Breast epithelium (tissue), 4 donors: ENCODE measurements around the gene VENTX. TPM values are rescaled to one million over a fixed set of nuclear protein-coding genes. Genes with fewer than 3 reads are reported as not detected.

ENCODE experiments used
- DNase-seq, 2 donors: peaks; one replicate each; pipeline ENCODE4 v3.0.0-alpha.2; 2019; ENCODE audit warnings: low spot score in 2 of 2
- H3K27ac ChIP-seq, 2 donors: fragments of 200-600 bp; sonication (generic) in 1 of 2; one replicate each; pipeline ENCODE4 v1.5.1; 2016 to 2019; ENCODE audit warnings: mild to moderate bottlenecking in 1 of 2
- H3K27me3 ChIP-seq, 2 donors: fragments of 200-600 bp; sonication (generic) in 1 of 2; one replicate each; pipeline versions ENCODE4 v1.5.1 to v1.6.0; 2017 to 2019; ENCODE audit warnings: control low read depth in 1 of 2, mild to moderate bottlenecking in 1 of 2
- H3K36me3 ChIP-seq: fragments of 200-600 bp; one replicate; pipeline ENCODE4 v1.5.1; 2019
- H3K4me1 ChIP-seq, 2 donors: fragments of 200-600 bp; sonication (generic); one replicate each; pipeline ENCODE4 v1.5.1; 2016 to 2019; ENCODE audit warnings: control low read depth in 1 of 2
- H3K4me3 ChIP-seq, 3 donors: fragments of 200-600 bp; sonication (generic); 1 replicate in 2 of 3; 2 replicates in 1 of 3; pipeline ENCODE4 v1.5.1; 2016 to 2019; ENCODE audit warnings: mild to moderate bottlenecking in 3 of 3, moderate library complexity in 2 of 3
- H3K9me3 ChIP-seq, 2 donors: fragments of 200-600 bp; sonication (generic) in 1 of 2; one replicate each; pipeline ENCODE4 v1.5.1; 2016 to 2019; ENCODE audit warnings: control low read depth in 1 of 2
- CTCF ChIP-seq, 3 donors: fragments of 450-650 bp; IDR thresholded peaks; one replicate each; pipeline ENCODE4 v1.5.1; 2016 to 2017; ENCODE audit warnings: antibody characterized with exemption in 3 of 3, mild to moderate bottlenecking in 3 of 3, moderate library complexity in 3 of 3
- POLR2A ChIP-seq: fragments of 450-650 bp; IDR thresholded peaks from one replicate; pipeline ENCODE4 v1.6.1; 2016; ENCODE audit warnings: antibody characterized with exemption, mild to moderate bottlenecking, moderate library complexity
- POLR2AphosphoS5 ChIP-seq, 3 donors: sonication (generic); formaldehyde crosslinking; IDR thresholded peaks; one replicate each; pipeline ENCODE4 v1.6.1; 2017; ENCODE audit warnings: antibody characterized with exemption in 3 of 3
- intact Hi-C: fragments of 100-400 bp; cut with DNase I; formaldehyde crosslinking; loops from one replicate; pipeline ENCODE4 v1.15.1; 2023; ENCODE audit warnings: low total_unique reads
- total RNA-seq, 3 donors: library from RNA; depleted of rRNA; stranded (reverse); fragments of >200 nt; gene quantifications; one replicate each; pipeline ENCODE4 v1.1.0, GENCODE V29; 2016

Gene VENTX
- total RNA-seq, 3 donors from 2014 or later: 0.33 to 4.6 (median 0.73) TPM

GRCh38 chr10:133235932-133236331, 1.7 kb upstream of the VENTX start:
- Histone ChIP-seq H3K4me3 (peak overlapping the region; percentile 13 to 53 (median 34)), H3K36me3 (no peaks in the 10 kb centered on the region), H3K27ac (no peak overlapping the region), H3K27me3 (peaks cover 18 to 96% of the 10 kb centered on the region in 2 donors), H3K4me1 (peaks cover 0 to 4% of the 10 kb centered on the region in 2 donors), H3K9me3 (no peaks in the 10 kb centered on the region)
- no peak for DNase-seq
- TF ChIP-seq POLR2AphosphoS5 (IDR thresholded peaks at IDR 0.05) (no peak), CTCF (IDR thresholded peaks at IDR 0.05) (no peak), POLR2A (no peak)
- intact Hi-C loops: no loop called here

DNA sequence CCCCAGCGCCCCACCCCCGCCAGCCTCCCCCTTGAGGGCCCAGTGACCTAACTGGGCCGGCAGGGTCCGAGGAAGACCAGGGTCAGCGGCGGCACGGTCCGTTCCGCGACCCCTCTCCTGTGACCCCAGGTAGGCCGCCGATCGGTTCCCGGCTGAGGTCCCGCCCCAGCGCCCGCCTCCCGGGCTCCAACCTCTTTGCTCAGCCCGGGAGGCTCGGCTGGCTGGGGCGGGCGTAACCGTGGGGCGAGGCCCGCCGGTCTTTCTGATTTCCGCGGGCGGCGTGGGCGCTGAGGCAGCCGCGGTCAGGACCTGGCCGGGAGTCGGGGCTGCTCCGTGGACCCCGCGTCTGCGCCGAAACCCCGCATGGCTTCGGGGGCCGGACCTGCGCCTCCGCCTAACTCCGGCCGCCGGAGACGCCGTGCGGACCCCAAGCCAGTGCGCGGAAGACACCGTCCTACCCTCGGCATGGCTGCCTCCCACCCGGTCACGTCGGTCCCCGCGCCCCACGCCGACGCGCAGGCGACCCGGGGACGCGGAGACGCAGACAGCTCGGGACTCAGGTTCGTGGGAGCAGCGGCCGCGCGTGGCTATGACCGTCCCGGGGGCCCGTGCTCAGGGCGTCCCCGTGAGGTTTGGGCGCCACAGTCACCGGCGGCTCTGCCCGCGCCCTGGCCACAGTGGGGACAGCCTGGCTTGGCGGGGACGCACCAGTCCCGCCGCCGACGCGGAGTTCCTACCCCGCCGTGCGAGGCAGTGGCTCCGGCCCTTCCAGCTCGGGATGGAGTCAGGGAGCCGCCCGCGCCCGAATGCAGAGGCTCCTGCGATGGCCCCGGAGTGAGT, 1.0 kb upstream of the VENTX start:
- TF ChIP-seq POLR2AphosphoS5 (IDR thresholded peaks at IDR 0.05) (no peak), CTCF (IDR thresholded peaks at IDR 0.05) (no peak), POLR2A (no peak)
- intact Hi-C loops: no loop called here
- Histone ChIP-seq H3K36me3 (no peaks in the 10 kb centered on the region), H3K27ac (no peak overlapping the region), H3K4me1 (peaks cover 0 to 4% of the 10 kb centered on the region in 2 donors), H3K9me3 (no peaks in the 10 kb centered on the region), H3K4me3 (peak overlapping the region; percentile 13 to 53 (median 34)), H3K27me3 (peaks cover 18 to 95% of the 10 kb centered on the region in 2 donors)
- no peak for DNase-seq

DNA sequence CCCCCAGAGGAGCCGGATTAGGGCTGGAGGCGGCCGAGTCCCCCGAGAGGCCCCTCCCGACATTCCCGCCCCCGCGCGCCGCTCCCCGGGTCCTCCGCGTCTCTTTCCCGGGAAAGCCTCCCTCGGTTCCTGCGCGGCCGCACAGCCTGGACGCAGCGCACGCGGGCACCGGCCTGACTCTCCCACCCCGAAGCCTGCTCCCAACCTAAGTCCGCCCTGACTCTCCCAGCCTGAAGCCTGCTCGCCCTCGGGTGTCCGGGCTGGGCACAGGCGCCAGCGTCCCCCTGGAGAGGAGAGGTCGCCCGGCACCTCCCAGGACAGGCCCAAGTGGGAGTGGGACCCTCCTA, 441 bp upstream of the VENTX start:
- Histone ChIP-seq H3K4me1 (peaks cover 0 to 4% of the 10 kb centered on the region in 2 donors), H3K27me3 (peaks cover 18 to 95% of the 10 kb centered on the region in 2 donors), H3K4me3 (peak overlapping the region; percentile 13 to 53 (median 34)), H3K27ac (no peak overlapping the region), H3K9me3 (no peaks in the 10 kb centered on the region), H3K36me3 (no peaks in the 10 kb centered on the region)
- TF ChIP-seq POLR2A: no peak
- no peak for TF ChIP-seq POLR2AphosphoS5 (IDR thresholded peaks at IDR 0.05)
- TF ChIP-seq CTCF (IDR thresholded peaks at IDR 0.05): no peak
- DNase-seq: no peak
- intact Hi-C loops: no loop called here

DNA sequence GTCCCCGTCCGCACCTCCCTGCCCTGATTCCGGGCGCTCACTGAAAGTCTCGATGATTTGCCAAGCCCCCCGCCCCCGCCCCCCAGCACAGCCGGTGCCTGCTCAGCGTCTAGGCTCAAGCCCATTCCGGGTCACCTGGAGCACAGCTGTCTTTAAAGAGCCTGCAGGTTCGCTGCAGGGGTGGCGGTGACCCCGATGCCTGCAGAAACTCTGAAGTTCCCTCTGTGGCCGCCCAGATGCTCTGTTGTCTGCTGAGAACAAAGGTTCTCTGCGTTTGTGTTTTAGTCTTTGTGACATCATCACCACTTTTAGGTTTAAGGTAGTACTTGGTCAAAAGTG, 780 bp downstream of the VENTX start:
- peaks cover 0 to 4% of the 10 kb centered on the region in 2 donors for H3K4me1 ChIP-seq
- TF ChIP-seq CTCF (IDR thresholded peaks at IDR 0.05) (no peak), POLR2A (no peak), POLR2AphosphoS5 (IDR thresholded peaks at IDR 0.05) (no peak)
- H3K36me3 ChIP-seq: no peaks in the 10 kb centered on the region
- no peak overlapping the region for H3K4me3 ChIP-seq
- H3K9me3 ChIP-seq: no peaks in the 10 kb centered on the region
- no peak for DNase-seq
- peaks cover 18 to 95% of the 10 kb centered on the region in 2 donors for H3K27me3 ChIP-seq
- intact Hi-C loops: no loop called here
- H3K27ac ChIP-seq: no peak overlapping the region

- no peak overlapping the region for H3K4me3 ChIP-seq
Observed at GRCh38 chr10:133239990-133240389, 2.3 kb downstream of the VENTX start.

More at GRCh38 chr10:133239990-133240389, 2.3 kb downstream of the VENTX start:
- Histone ChIP-seq H3K27ac (no peak overlapping the region), H3K36me3 (no peaks in the 10 kb centered on the region), H3K4me1 (peaks cover 0 to 4% of the 10 kb centered on the region in 2 donors), H3K9me3 (no peaks in the 10 kb centered on the region), H3K27me3 (peaks cover 18 to 97% of the 10 kb centered on the region in 2 donors)
- TF ChIP-seq CTCF (IDR thresholded peaks at IDR 0.05) (no peak), POLR2A (no peak), POLR2AphosphoS5 (IDR thresholded peaks at IDR 0.05) (no peak)
- DNase-seq: no peak
- intact Hi-C loops: no loop called here
